Umbilical cord (tissue), 2 donors: Measurements from ENCODE around the gene KAT6B. TPM values are rescaled to one million over a fixed set of nuclear protein-coding genes. Genes with fewer than 3 reads are reported as not detected.

Experiments
- DNase-seq: peaks from one replicate; pipeline ENCODE4 v3.0.0-alpha.2; 2015; ENCODE audit warnings: low spot score
- total RNA-seq: library from RNA; depleted of rRNA; stranded (reverse); fragments of >200 nt; gene quantifications from one replicate; pipeline ENCODE4 v1.2.3, GENCODE V29; 2014; ENCODE audit warnings: low replicate concordance; ENCODE audit not compliant: insufficient read depth

The KAT6B gene
- total RNA-seq, 1 donor from 2014 or later: 84.0 TPM

DNA sequence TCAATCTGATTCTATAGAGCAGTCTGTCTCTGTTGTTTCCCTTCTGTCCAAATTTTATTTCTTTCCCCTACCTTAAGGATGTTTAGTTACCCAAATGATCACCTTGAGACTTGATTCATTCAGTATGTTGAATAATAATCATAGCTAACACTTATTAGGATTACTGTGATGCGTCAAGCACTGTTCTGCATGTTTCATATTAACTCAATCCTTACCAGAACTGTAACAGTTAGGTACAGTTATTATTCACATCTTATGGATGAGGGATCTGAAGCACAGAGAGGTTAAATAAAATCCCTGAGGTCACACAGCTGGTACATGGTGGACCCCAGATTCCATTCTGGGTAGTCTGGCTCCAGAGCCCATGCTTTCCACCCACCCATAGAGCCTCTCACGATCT, 187.1 kb downstream of the KAT6B start:
- no peak for DNase-seq

GRCh38 chr10:75014516-75015230, 188.3 kb downstream of the KAT6B start:
- DNase-seq: no peak

DNA sequence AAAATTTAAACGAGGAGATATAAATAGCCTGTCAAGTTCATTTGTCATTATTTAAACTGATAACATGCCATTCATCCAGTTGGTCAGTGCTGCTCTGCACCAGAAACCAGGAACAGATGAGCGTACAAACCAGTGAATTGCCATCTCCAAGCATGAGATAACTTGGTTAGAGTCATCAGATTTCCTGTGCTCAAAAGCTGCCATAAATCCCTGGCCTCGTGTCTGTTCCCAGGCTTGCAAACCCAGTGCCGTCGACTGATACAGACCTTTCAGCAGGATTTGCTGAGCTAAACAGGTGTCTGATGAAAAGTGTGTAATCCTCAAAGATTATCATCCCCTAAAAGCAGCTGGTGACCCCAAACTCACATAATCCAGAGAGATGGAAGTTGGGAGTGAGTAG, 189.0 kb downstream of the KAT6B start:
- peak; percentile 30 for DNase-seq

GRCh38 chr10:75016325-75016724, 189.9 kb downstream of the KAT6B start:
- no peak for DNase-seq

- no peak for DNase-seq
Observed at GRCh38 chr10:75018251-75018650, 191.9 kb downstream of the KAT6B start.

DNA sequence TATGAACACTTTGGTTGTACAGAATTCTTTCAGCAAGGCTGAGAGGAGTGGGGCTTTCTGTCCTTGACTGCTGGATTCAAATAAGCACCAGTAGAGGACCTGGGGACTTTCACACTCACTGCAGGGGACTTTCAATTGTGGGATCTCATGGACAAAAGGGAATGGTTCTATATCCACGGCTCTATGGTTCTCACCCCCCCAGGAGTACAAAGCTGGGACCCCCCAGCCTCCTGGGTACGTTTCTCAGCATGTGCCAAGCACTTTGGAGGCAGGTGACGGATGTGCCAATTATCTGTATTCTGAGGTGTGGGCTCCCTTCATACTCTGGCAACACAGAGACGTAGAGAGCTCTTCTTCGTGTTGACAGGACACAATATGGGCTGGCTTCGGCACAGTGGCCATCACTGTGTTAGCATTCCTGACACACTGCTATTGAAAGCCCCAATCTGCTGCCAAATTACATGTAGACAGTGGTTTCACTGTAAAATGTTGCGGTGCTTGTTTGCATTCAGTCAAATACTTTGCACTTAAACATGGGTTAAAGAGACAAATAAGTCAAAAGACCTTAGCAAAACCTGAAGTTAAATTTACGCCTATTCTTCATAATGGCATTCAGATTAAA, 192.4 kb downstream of the KAT6B start:
- no peak for DNase-seq

DNA sequence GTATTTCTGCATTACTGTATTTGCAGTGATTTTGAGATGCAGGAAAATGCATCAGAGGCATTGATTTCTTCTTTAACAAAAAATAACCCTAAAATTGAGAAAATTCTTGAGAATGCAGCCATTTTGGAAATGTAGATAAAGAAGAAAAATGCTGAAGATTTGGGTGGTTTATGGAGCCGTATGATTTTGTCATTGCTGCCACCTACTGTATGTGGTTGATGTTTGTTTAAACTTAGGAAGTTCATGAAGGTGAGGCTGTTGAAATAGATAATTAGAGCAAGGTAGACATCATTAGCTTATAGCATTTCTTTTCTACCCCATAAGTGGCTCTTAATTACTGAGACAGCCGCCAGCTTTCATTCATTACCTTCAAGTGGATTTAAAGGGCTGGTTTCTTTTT, 193.0 kb downstream of the KAT6B start:
- DNase-seq: no peak

DNA sequence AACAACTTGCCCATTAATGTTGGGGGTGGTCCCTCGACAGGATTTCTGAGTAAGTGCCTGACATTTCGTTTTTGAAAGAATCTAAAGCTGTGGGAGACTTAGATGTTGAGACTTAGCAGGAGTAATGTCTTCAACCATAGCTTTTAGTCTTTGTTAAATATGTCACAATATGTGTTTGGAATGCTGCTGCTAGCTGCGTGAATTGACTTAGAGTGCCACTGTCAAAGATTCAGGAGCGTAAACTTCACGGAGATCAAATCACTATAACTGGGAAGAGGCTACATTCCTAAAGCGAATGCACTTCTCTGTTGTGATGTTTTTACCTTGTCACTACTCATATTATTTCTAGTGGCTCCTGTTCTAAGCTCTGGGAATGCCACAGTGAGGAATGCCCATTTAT, 193.8 kb downstream of the KAT6B start:
- DNase-seq: no peak

- no peak for DNase-seq
Observed at GRCh38 chr10:75021379-75022249, 195.2 kb downstream of the KAT6B start.

GRCh38 chr10:75023074-75023473, 196.7 kb downstream of the KAT6B start:
- no peak for DNase-seq

GRCh38 chr10:75024971-75025523, 198.6 kb downstream of the KAT6B start:
- no peak for DNase-seq

GRCh38 chr10:75028049-75028448, 201.6 kb downstream of the KAT6B start:
- no peak for DNase-seq

GRCh38 chr10:75028748-75029147, 202.3 kb downstream of the KAT6B start:
- DNase-seq: no peak

DNA sequence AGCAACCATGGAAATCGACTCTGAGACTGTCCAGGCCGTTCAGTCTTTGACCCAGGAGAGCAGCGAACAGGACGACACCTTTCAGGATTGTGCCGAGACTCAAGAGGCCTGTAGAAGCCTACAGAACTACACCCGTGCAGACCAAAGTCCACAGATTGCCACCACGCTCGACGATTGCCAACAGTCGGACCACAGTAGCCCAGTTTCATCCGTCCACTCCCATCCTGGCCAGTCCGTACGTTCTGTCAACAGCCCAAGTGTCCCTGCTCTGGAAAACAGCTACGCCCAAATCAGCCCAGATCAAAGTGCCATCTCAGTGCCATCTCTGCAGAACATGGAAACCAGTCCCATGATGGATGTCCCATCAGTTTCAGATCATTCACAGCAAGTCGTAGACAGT, 203.0 kb downstream of the KAT6B start:
- no peak for DNase-seq

DNA sequence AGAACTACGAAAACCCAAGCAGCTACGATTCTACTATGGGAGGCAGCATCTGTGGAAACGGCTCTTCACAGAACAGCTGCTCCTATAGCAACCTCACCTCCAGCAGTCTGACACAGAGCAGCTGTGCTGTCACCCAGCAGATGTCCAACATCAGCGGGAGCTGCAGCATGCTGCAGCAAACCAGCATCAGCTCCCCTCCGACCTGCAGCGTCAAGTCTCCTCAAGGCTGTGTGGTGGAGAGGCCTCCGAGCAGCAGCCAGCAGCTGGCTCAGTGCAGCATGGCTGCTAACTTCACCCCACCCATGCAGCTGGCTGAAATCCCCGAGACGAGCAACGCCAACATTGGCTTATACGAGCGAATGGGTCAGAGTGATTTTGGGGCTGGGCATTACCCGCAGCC, 203.5 kb downstream of the KAT6B start:
- peak; percentile 87 for DNase-seq

- no peak for DNase-seq
Observed at GRCh38 chr10:75030371-75030770, 204.0 kb downstream of the KAT6B start.

DNA sequence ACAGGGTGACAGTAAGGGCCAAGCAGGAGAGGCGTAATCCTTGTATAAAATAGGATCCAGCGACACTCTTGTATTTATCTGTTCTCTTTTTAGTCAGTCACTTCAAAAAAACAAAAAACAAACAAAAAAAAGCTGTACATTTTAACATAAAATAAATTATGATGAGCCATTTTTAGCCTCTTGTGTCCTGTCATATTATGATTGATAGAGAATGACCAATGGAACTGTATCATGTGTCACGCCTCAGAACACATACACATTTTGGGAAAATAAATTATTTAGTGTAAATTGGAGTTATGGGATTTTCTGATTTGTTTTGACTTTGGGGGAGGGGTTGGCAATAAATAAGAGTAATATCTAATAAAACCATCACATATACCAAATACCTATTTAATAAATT, 205.7 kb downstream of the KAT6B start:
- no peak for DNase-seq

- no peak for DNase-seq
Observed at GRCh38 chr10:75032813-75033212, 206.4 kb downstream of the KAT6B start.

- no peak for DNase-seq
Observed at GRCh38 chr10:75033399-75034130, 207.2 kb downstream of the KAT6B start.

DNA sequence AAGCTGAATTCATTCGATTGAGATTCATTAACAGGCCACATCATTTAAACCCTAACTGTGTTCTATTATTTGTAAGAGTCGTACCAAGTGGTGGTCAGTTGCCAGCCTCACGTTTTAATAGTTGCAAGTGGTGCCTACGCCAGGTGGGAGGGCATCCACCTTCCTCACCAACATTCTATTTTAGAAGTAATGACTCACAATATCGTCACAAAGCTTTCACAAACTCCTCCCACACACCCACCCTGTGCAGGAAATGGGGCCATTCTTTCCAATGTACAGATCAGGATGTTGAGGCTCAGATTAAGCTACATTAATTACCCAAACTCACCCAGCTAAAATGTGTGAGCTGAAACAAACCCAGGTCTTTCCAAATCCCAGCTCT, 207.7 kb downstream of the KAT6B start:
- no peak for DNase-seq

- no peak for DNase-seq
Observed at GRCh38 chr10:75034714-75035258, 208.4 kb downstream of the KAT6B start.
